Stimulated activated CD8-positive, alpha-beta memory T cell treated with anti-CD3 and anti-CD28 coated beads, Interleukin-12 subunit alpha, Interleukin-12 subunit beta, amount 100 ng/mL, for 4 hours (primary cell): Measurements from ENCODE around the gene FZR1.

ENCODE experiments used
- DNase-seq: peaks from one replicate; pipeline ENCODE4 v3.0.0-alpha.2; 2020; ENCODE audit warnings: low read depth

FZR1 gene

GRCh38 chr19:3505598-3506383 lies at the start of gene FZR1:
Gene FZR1, plus strand, starts transcription at chr19:3506311. Its CDS starts 16,679 bp downstream, at chr19:3522990.
- DNase-seq, result peak; percentile 100

- DNase-seq, result no peak
Observed at GRCh38 chr19:3456925-3457527, 49.1 kb upstream of the FZR1 start.

- no peak for DNase-seq
Observed at GRCh38 chr19:3457528-3458228, 48.4 kb upstream of the FZR1 start.

- no peak for DNase-seq
Observed at GRCh38 chr19:3458229-3459088, 47.7 kb upstream of the FZR1 start.

GRCh38 chr19:3459089-3459881 lies 46.8 kb upstream of the FZR1 start:
- no peak for DNase-seq

- no peak for DNase-seq
Observed at GRCh38 chr19:3459965-3460582, 46.0 kb upstream of the FZR1 start.

GRCh38 chr19:3462991-3463713 lies 43.0 kb upstream of the FZR1 start:
- DNase-seq, result no peak

GRCh38 chr19:3463714-3464586 lies 42.2 kb upstream of the FZR1 start:
- no peak for DNase-seq

- DNase-seq, result no peak
Observed at GRCh38 chr19:3464587-3465235, 41.4 kb upstream of the FZR1 start.

GRCh38 chr19:3465552-3465951 lies 40.6 kb upstream of the FZR1 start:
- DNase-seq, result no peak

- DNase-seq, result no peak
Observed at GRCh38 chr19:3466635-3467034, 39.5 kb upstream of the FZR1 start.

GRCh38 chr19:3467437-3468198 lies 38.5 kb upstream of the FZR1 start:
- DNase-seq, result no peak

- no peak for DNase-seq
Observed at GRCh38 chr19:3468211-3468610, 37.9 kb upstream of the FZR1 start.

- no peak for DNase-seq
Observed at GRCh38 chr19:3469638-3470499, 36.2 kb upstream of the FZR1 start.

GRCh38 chr19:3470500-3471128 lies 35.5 kb upstream of the FZR1 start:
- DNase-seq, result no peak

- no peak for DNase-seq
Observed at GRCh38 chr19:3471954-3472655, 34.0 kb upstream of the FZR1 start.
